ENCODE results near the gene CDC25C.

GRCh38 chr5:138352722-138353559 lies 21.3 kb upstream of the CDC25C start:
- no peak for TF ChIP-seq REST (IDR thresholded peaks at IDR 0.05; ENCODE audit: insufficient read depth in 1 of 2, low read depth in 2 of 2, low read length in 1 of 2)
- TF ChIP-seq POLR2AphosphoS5 (IDR thresholded peaks at IDR 0.05; ENCODE audit: low read depth, low read length), result peak; percentile 47; the same call in 1 of the 2 replicates
- peak; percentile 11 for TF ChIP-seq CTCF (IDR thresholded peaks at IDR 0.05)
- no peak for TF ChIP-seq SIN3A (IDR thresholded peaks at IDR 0.05; ENCODE audit: borderline replicate concordance, insufficient read depth, low read depth, low read length)
- TF ChIP-seq TCF7L2 (IDR thresholded peaks at IDR 0.05; ENCODE audit: low read depth, low read length), result no peak
